COR-L47 (cell line): Measurements from ENCODE around the gene NKX2-3.

Experiments used
- DNase-seq: peaks from one replicate; lab custom pipeline; 2025; lab: John Stamatoyannopoulos, UW

The NKX2-3 gene

GRCh38 chr10:99583687-99584086, 50.9 kb downstream of the NKX2-3 start:
- no peak for DNase-seq
